ENCODE measurements around the gene NAPA. TPM values are rescaled to one million over a fixed set of nuclear protein-coding genes. Genes with fewer than 3 reads are reported as not detected.

The NAPA gene
- total and polyA plus RNA-seq, 2 of the 13 experiments (the other 11 are each of a cell fraction or from before 2014, with no cell fraction given) = 32.6 to 65.9 TPM

DNA sequence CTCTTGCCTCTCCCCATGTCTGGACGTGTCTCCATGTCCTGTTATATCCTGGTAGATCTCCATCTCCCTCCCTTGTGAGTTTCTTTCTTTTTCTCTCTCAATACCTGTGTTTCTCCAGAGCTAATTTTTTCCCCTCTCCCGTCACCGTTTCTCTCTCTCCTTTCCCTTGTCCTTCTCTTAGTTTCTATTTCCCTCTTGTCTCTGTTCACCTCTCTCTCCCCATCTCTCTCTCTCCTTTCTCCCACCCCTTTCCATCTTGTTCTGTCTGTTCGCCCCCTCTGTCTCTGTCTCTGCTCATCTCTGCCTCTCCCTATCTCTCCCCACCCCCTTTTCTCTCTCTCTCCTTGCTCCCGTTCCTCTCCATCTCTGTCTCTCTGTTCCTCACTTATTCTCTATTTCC lies 56.2 kb downstream of the NAPA start:
- no peaks in the 10 kb centered on the region for H3K79me2 ChIP-seq (ENCODE audit: insufficient read depth, low read length)
- H3K9me3 ChIP-seq (ENCODE audit: low read length) = no peaks in the 10 kb centered on the region
- no peak for TF ChIP-seq SRSF1 (optimal IDR thresholded peaks at IDR 0.05; ENCODE audit: low read depth, low read length)
- TF ChIP-seq ZNF839 (CRISPR knock-in tag; IDR thresholded peaks at IDR 0.05; ENCODE audit: borderline replicate concordance) = no peak
- no peak for TF ChIP-seq MED1 (CRISPR knock-in tag; IDR thresholded peaks at IDR 0.05)
- TF ChIP-seq SYNCRIP (IDR thresholded peaks at IDR 0.05; ENCODE audit: insufficient read depth, low read depth, low read length) = no peak
- no peak for TF ChIP-seq GTF3A (CRISPR knock-in tag; conservative IDR thresholded peaks at IDR 0.05)
- TF ChIP-seq RARG (CRISPR knock-in tag; IDR thresholded peaks at IDR 0.05; ENCODE audit: low read depth) = no peak
- TF ChIP-seq RXRB (CRISPR knock-in tag; IDR thresholded peaks at IDR 0.05; ENCODE audit: borderline replicate concordance) = no peak
- no peak for FAIRE-seq
- no peaks in the 10 kb centered on the region for H3K36me3 ChIP-seq (replicated peaks in 1 of 2; ENCODE audit: control insufficient read depth in 1 of 2, insufficient read depth in 2 of 2, low read length in 2 of 2)
- H3K4me1 ChIP-seq (ENCODE audit: insufficient read depth, low read length) = peaks cover 16% of the 10 kb centered on the region
- no peak overlapping the region for H3K4me2 ChIP-seq (ENCODE audit: low read depth, low read length)
- no peak for DNase-seq (ENCODE audit: low spot score)
- H3K27me3 ChIP-seq (ENCODE audit: control insufficient read depth in 1 of 2, insufficient read depth in 2 of 2, low read length in 2 of 2) = peaks cover 5 to 55% of the 10 kb centered on the region in 2 experiments
- no peak for ATAC-seq
- H2AFZ ChIP-seq (ENCODE audit: low read length) = no peak overlapping the region
- no TSS peak for BruUV-seq (replicated peaks)
- H3K9ac ChIP-seq (ENCODE audit: insufficient read depth, low read depth, low read length) = no peak overlapping the region
- H3K27ac ChIP-seq (ENCODE audit: extremely low read length, insufficient read depth, low read length) = no peak overlapping the region
- ChIA-PET POLR2A (no interaction called here), CTCF (ENCODE audit: low intra/inter-chr PET ratio, low total read pairs) (no interaction called here)
- intact Hi-C loops (cut with micrococcal nuclease; ENCODE audit: unreplicated experiment) (no loop called here), in situ Hi-C loops (cut with HindIII; ENCODE audit: extremely low pct_ligation_motif_present, low pct_unique_long_range_greater_than_20kb) (no loop called here)
- H4K20me1 ChIP-seq (ENCODE audit: insufficient read depth, low read length) = no peaks in the 10 kb centered on the region
- no peak overlapping the region for H3K4me3 ChIP-seq (replicated peaks in 1 of 3; ENCODE audit: insufficient read depth in 1 of 3, low read depth in 2 of 3, low read length in 3 of 3)
- under 1% methylated on average over 5 of the region's 5 CpGs for WGBS (ENCODE audit: low lambda C conversion rate)

DNA sequence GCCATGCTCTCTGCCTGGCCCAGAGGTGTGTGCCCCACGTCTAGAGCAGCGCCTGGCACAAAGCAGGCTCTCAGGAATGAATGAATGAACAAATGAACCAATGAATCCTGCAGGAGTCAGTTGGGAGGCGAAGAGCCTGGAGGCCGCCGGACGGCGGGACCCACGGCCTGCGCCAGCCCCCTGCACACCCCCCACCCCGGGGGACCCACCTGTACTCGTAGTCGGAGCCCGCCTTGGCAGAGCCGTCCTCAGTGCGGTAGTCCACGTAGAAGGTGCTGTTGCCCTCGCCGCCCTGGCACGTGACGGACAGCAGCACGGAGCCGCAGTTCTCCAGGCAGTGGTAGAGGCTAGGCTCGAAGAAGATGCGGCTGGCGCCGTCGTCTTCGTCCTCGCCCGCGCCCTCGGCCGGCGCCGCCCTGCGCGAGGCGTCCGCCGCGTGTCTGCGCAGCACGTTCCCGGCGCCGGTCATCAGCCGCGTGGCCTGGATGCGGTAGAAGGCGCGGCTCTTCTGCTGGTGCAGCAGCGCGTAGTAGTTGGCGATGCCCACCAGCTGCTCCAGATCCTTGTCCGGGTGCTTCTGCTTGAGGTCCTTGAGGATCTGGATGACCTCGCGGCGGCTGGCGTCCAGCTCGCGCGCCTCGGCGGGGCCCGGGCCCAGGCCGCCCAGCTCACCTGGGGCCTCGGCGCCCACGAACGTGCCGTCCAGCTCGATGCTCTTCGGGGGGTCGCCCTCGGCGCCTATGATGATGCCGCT lies 58.0 kb downstream of the NAPA start:
- Histone ChIP-seq H3K79me2 (ENCODE audit: insufficient read depth, low read length) (no peaks in the 10 kb centered on the region), H3K9me3 (ENCODE audit: low read length) (no peaks in the 10 kb centered on the region), H3K36me3 (replicated peaks in 1 of 2; ENCODE audit: control insufficient read depth in 1 of 2, insufficient read depth in 2 of 2, low read length in 2 of 2) (no peaks in the 10 kb centered on the region), H3K4me1 (ENCODE audit: insufficient read depth, low read length) (peaks cover 16% of the 10 kb centered on the region), H2AFZ (ENCODE audit: low read length) (no peak overlapping the region), H4K20me1 (ENCODE audit: insufficient read depth, low read length) (no peaks in the 10 kb centered on the region), H3K4me3 (replicated peaks in 1 of 3; ENCODE audit: insufficient read depth in 1 of 3, low read depth in 2 of 3, low read length in 3 of 3) (no peak overlapping the region), H3K4me2 (ENCODE audit: low read depth, low read length) (no peak overlapping the region; the same call in 1 of the 2 replicates), H3K9ac (ENCODE audit: insufficient read depth, low read depth, low read length) (no peak overlapping the region), H3K27ac (ENCODE audit: extremely low read length, insufficient read depth, low read length) (no peak overlapping the region), H3K27me3 (ENCODE audit: control insufficient read depth in 1 of 2, insufficient read depth in 2 of 2, low read length in 2 of 2) (peaks cover 5 to 54% of the 10 kb centered on the region in 2 experiments)
- 51% methylated on average over 20 of the region's 77 CpGs for WGBS (ENCODE audit: low lambda C conversion rate)
- intact Hi-C loops (cut with micrococcal nuclease; ENCODE audit: unreplicated experiment) (no loop called here), in situ Hi-C loops (cut with HindIII; ENCODE audit: extremely low pct_ligation_motif_present, low pct_unique_long_range_greater_than_20kb) (no loop called here)
- DNase-seq (ENCODE audit: low spot score) (no peak), ATAC-seq (no peak), FAIRE-seq (no peak)
- BruUV-seq (replicated peaks) = no TSS peak
- ChIA-PET CTCF (ENCODE audit: low intra/inter-chr PET ratio, low total read pairs) (no interaction called here), POLR2A (no interaction called here)
- TF ChIP-seq AHR (CRISPR knock-in tag; IDR thresholded peaks at IDR 0.05) = no peak
- no peak for TF ChIP-seq ZNF136 (CRISPR knock-in tag; IDR thresholded peaks at IDR 0.05; ENCODE audit: low read depth)
- TF ChIP-seq ZNF724P (CRISPR knock-in tag; IDR thresholded peaks at IDR 0.05; ENCODE audit: borderline replicate concordance) = no peak
- no peak for TF ChIP-seq ZMYM2 (CRISPR knock-in tag; IDR thresholded peaks at IDR 0.05)
- TF ChIP-seq SRSF4 (IDR thresholded peaks at IDR 0.05; ENCODE audit: low read depth, low read length, poor library complexity, severe bottlenecking) = no peak
- TF ChIP-seq ZNF781 (CRISPR knock-in tag; IDR thresholded peaks at IDR 0.05; ENCODE audit: borderline replicate concordance, not compliant biosample characterization) = no peak
- TF ChIP-seq SOX13 (IDR thresholded peaks at IDR 0.05) = no peak
- TF ChIP-seq SOX13 (CRISPR knock-in tag; conservative IDR thresholded peaks at IDR 0.05 in 1 of 2, IDR thresholded peaks at IDR 0.05 in 1 of 2) = no peak
- no peak for TF ChIP-seq ZIK1 (CRISPR knock-in tag; IDR thresholded peaks at IDR 0.05; ENCODE audit: borderline replicate concordance, low read depth)
- TF ChIP-seq PITX1 (CRISPR knock-in tag; IDR thresholded peaks at IDR 0.05) = no peak
- TF ChIP-seq KDM2A (CRISPR knock-in tag; IDR thresholded peaks at IDR 0.05; ENCODE audit: borderline replicate concordance, low read depth) = no peak
- TF ChIP-seq NR3C1 (CRISPR knock-in tag; IDR thresholded peaks at IDR 0.05) = no peak
